Transverse colon (tissue), 4 donors: ENCODE results near the gene SCGB3A1. TPM values are rescaled to one million over a fixed set of nuclear protein-coding genes. Genes with fewer than 3 reads are reported as not detected.

ENCODE experiments used
- DNase-seq: peaks from one replicate; pipeline ENCODE4 v3.0.0-alpha.2; 2019
- H3K27ac ChIP-seq, 4 donors: fragments of 200-600 bp; sonication (generic); 2 replicates each; pipeline ENCODE4 v1.5.1; 2016 to 2018; ENCODE audit warnings: inconsistent platforms in 4 of 4
- H3K27me3 ChIP-seq: fragments of 200-600 bp; sonication (generic); 2 replicates; pipeline ENCODE4 v1.5.1; 2017; ENCODE audit warnings: inconsistent platforms
- H3K36me3 ChIP-seq, 4 donors: fragments of 200-600 bp; sonication (generic); 2 replicates each; pipeline ENCODE4 v1.5.1; 2017 to 2019; ENCODE audit warnings: inconsistent platforms in 4 of 4
- H3K4me1 ChIP-seq, 4 donors: fragments of 200-600 bp; sonication (generic); 2 replicates each; pipeline ENCODE4 v1.5.1; 2017 to 2020; ENCODE audit warnings: inconsistent platforms in 4 of 4
- H3K4me3 ChIP-seq, 4 donors: fragments of 200-600 bp; sonication (generic); 1 replicate in 1 of 4; 2 replicates in 3 of 4; pipeline versions ENCODE4 v1.5.1 to v1.6.1; 2017 to 2019; ENCODE audit warnings: inconsistent platforms in 4 of 4
- H3K9me3 ChIP-seq, 2 donors: fragments of 200-600 bp; sonication (generic); 2 replicates each; pipeline ENCODE4 v1.5.1; 2017 to 2019; ENCODE audit warnings: inconsistent platforms in 2 of 2
- CTCF ChIP-seq, 5 experiments: fragments of 200-600 bp in 3 of 5; fragments of 450-650 bp in 2 of 5; sonication (generic) in 3 of 5; IDR thresholded peaks; 1 replicate in 2 of 5; 2 replicates in 3 of 5; pipeline ENCODE4 v1.5.1; 2016 to 2017; ENCODE audit warnings: antibody characterized with exemption in 5 of 5, inconsistent platforms in 3 of 5, mild to moderate bottlenecking in 2 of 5, moderate library complexity in 1 of 5
- EP300 ChIP-seq: sonication (generic); formaldehyde crosslinking; IDR thresholded peaks from one replicate; pipeline ENCODE4 v1.6.1; 2017; ENCODE audit warnings: antibody characterized with exemption, low read depth
- POLR2A ChIP-seq: fragments of 450-650 bp; IDR thresholded peaks from one replicate; pipeline ENCODE4 v1.6.1; 2016; ENCODE audit warnings: antibody characterized with exemption, mild to moderate bottlenecking, moderate library complexity
- POLR2AphosphoS5 ChIP-seq, 3 donors: sonication (generic); formaldehyde crosslinking; IDR thresholded peaks; one replicate each; pipeline ENCODE4 v1.6.1; 2016; ENCODE audit warnings: antibody characterized with exemption in 3 of 3
- WGBS, 2 donors: methylation state at CpG; one replicate each; pipeline ENCODE4 v1.1.5; 2018; ENCODE audit warnings: low coverage in 1 of 2; 5-methylcytosine and 5-hydroxymethylcytosine counted together
- in situ Hi-C, 4 donors: fragments of 200-750 bp; cut with MboI; loops; one replicate each; pipeline versions ENCODE4 v1.15.0 to v1.15.1; 2017; ENCODE audit warnings: low sequenced_read_pairs in 3 of 4, low pct_ligation_motif_present in 1 of 4, low pct_unique_long_range_greater_than_20kb in 1 of 4
- intact Hi-C: fragments of 100-400 bp; cut with DNase I; formaldehyde crosslinking; loops from one replicate; pipeline ENCODE4 v1.15.1; 2023; ENCODE audit warnings: low total_unique reads
- total RNA-seq, 4 donors: library from RNA; depleted of rRNA; stranded (reverse); fragments of >200 nt; gene quantifications; one replicate each; pipeline ENCODE4 v1.1.0, GENCODE V29; 2016

Gene SCGB3A1
- total RNA-seq, 4 donors from 2014 or later, result not detected

- DNase-seq, result no peak
- TF ChIP-seq POLR2AphosphoS5 (IDR thresholded peaks at IDR 0.05) (no peak), POLR2A (no peak), EP300 (no peak), CTCF (IDR thresholded peaks at IDR 0.05) (no peak)
- intact Hi-C loops, result no loop called here
- 95 to 97% methylated on average over 4 to 11 of the region's 11 CpGs for WGBS, 2 donors
- Histone ChIP-seq H3K36me3 (peaks cover 0 to 20% (median 0%) of the 10 kb centered on the region in 4 donors), H3K27me3 (no peaks in the 10 kb centered on the region), H3K9me3 (no peaks in the 10 kb centered on the region), H3K4me3 (no peak overlapping the region), H3K27ac (no peak overlapping the region), H3K4me1 (no peaks in the 10 kb centered on the region)
- in situ Hi-C loops, result no loop called here
Observed at GRCh38 chr5:180558232-180558631, 33.1 kb downstream of the SCGB3A1 start.

- H3K36me3 ChIP-seq, result peaks cover 0 to 20% (median 0%) of the 10 kb centered on the region in 4 donors
- WGBS, 2 donors, result 85 to 89% methylated on average over 2 of the region's 2 CpGs
- no peak for TF ChIP-seq POLR2A
- TF ChIP-seq POLR2AphosphoS5 (IDR thresholded peaks at IDR 0.05), result no peak
- TF ChIP-seq EP300, result no peak
- no peak for TF ChIP-seq CTCF (IDR thresholded peaks at IDR 0.05)
Observed at GRCh38 chr5:180557217-180557809, 34.0 kb downstream of the SCGB3A1 start.

GRCh38 chr5:180555168-180555921, 36.0 kb downstream of the SCGB3A1 start:
- intact Hi-C loops, result no loop called here
- Histone ChIP-seq H3K4me1 (no peaks in the 10 kb centered on the region), H3K36me3 (peaks cover 0 to 36% (median 9%) of the 10 kb centered on the region in 4 donors), H3K27ac (no peak overlapping the region), H3K9me3 (no peaks in the 10 kb centered on the region), H3K4me3 (no peak overlapping the region), H3K27me3 (no peaks in the 10 kb centered on the region)
- in situ Hi-C loops, result no loop called here
- WGBS, 2 donors, result 81% methylated on average over 7 of the region's 7 CpGs
- TF ChIP-seq POLR2AphosphoS5 (IDR thresholded peaks at IDR 0.05) (no peak), CTCF (IDR thresholded peaks at IDR 0.05) (no peak), POLR2A (no peak), EP300 (no peak)
- no peak for DNase-seq

More at GRCh38 chr5:180557217-180557809, 34.0 kb downstream of the SCGB3A1 start:
- intact Hi-C loops (no loop called here), in situ Hi-C loops (no loop called here)
- Histone ChIP-seq H3K4me1 (no peaks in the 10 kb centered on the region), H3K27ac (no peak overlapping the region), H3K27me3 (no peaks in the 10 kb centered on the region), H3K4me3 (no peak overlapping the region), H3K9me3 (no peaks in the 10 kb centered on the region)
- no peak for DNase-seq

- no peak overlapping the region for H3K4me3 ChIP-seq
- H3K36me3 ChIP-seq, result peaks cover 0 to 34% (median 9%) of the 10 kb centered on the region in 4 donors
- no peaks in the 10 kb centered on the region for H3K27me3 ChIP-seq
- H3K27ac ChIP-seq, result no peak overlapping the region
- H3K4me1 ChIP-seq, result peaks cover 0 to 4% (median 0%) of the 10 kb centered on the region in 4 donors
- no peak for TF ChIP-seq EP300
- no peak for TF ChIP-seq POLR2A
- TF ChIP-seq POLR2AphosphoS5 (IDR thresholded peaks at IDR 0.05), result no peak
- no peak for TF ChIP-seq CTCF (IDR thresholded peaks at IDR 0.05)
- intact Hi-C loops (no loop called here), in situ Hi-C loops (no loop called here)
- H3K9me3 ChIP-seq, result no peaks in the 10 kb centered on the region
- DNase-seq, result no peak
- WGBS, 2 donors, result 94 to 100% methylated on average over 3 of the region's 3 CpGs
Observed at GRCh38 chr5:180553530-180553929, 37.8 kb downstream of the SCGB3A1 start.
